Sigmoid colon (tissue), 7 donors: ENCODE data around the gene SLC8A3. TPM values are rescaled to one million over a fixed set of nuclear protein-coding genes. Genes with fewer than 3 reads are reported as not detected.

Experiments
- DNase-seq: peaks from one replicate; pipeline ENCODE4 v3.0.0-alpha.2; 2019
- H3K27ac ChIP-seq, 4 donors: fragments of 200-600 bp; sonication (generic); one replicate each; pipeline ENCODE4 v1.5.1; 2016 to 2019; ENCODE audit warnings: mild to moderate bottlenecking in 1 of 4
- H3K27me3 ChIP-seq, 3 donors: fragments of 200-600 bp; sonication (generic); one replicate each; pipeline ENCODE4 v1.5.1; 2019; ENCODE audit warnings: mild to moderate bottlenecking in 1 of 3
- H3K36me3 ChIP-seq, 4 donors: fragments of 200-600 bp; sonication (generic); one replicate each; pipeline ENCODE4 v1.5.1; 2016 to 2019
- H3K4me1 ChIP-seq, 4 donors: fragments of 200-600 bp; sonication (generic); one replicate each; pipeline ENCODE4 v1.5.1; 2017 to 2019
- H3K4me3 ChIP-seq, 4 donors: fragments of 200-600 bp; sonication (generic); one replicate each; pipeline ENCODE4 v1.5.1; 2017 to 2019; ENCODE audit warnings: mild to moderate bottlenecking in 2 of 4, moderate library complexity in 1 of 4
- H3K9me3 ChIP-seq, 4 donors: fragments of 200-600 bp in 3 of 4; sonication (generic) in 3 of 4; one replicate each; pipeline versions ENCODE4 v1.5.1 to v1.6.1; 2013 to 2019
- EP300 ChIP-seq, 4 donors: sonication (generic); formaldehyde crosslinking; IDR thresholded peaks; one replicate each; pipeline ENCODE4 v1.6.1; 2017; ENCODE audit warnings: antibody characterized with exemption in 4 of 4
- POLR2A ChIP-seq, 2 donors: fragments of 450-650 bp; IDR thresholded peaks; one replicate each; pipeline ENCODE4 v1.6.1; 2016; ENCODE audit warnings: antibody characterized with exemption in 2 of 2, mild to moderate bottlenecking in 2 of 2, moderate library complexity in 2 of 2
- POLR2AphosphoS5 ChIP-seq, 4 donors: sonication (generic); formaldehyde crosslinking; IDR thresholded peaks; one replicate each; pipeline ENCODE4 v1.6.1; 2017; ENCODE audit warnings: antibody characterized with exemption in 4 of 4
- WGBS, 2 donors: extraction: QIAGEN DNeasy Blood & Tissue Kit; methylation state at CpG; one replicate each; pipeline ENCODE4 v1.1.7; 2013; 5-methylcytosine and 5-hydroxymethylcytosine counted together
- intact Hi-C: fragments of 100-400 bp; cut with DNase I; formaldehyde crosslinking; loops from one replicate; pipeline ENCODE4 v1.15.1; 2023
- polyA plus RNA-seq, 3 donors: library from polyadenylated mRNA; stranded (reverse); fragments of 200-250 nt; gene quantifications; one replicate each; pipeline ENCODE4 v1.2.3, GENCODE V29; 2013
- total RNA-seq, 4 donors: library from RNA; depleted of rRNA; stranded (reverse); fragments of >200 nt; gene quantifications; one replicate each; pipeline ENCODE4 v1.1.0, GENCODE V29; 2016
- TF ChIP-seq, protein P1 (sequence below), 4 experiments: fragments of 450-650 bp in 3 of 4; fragments of 200-600 bp in 1 of 4; IDR thresholded peaks; one replicate each; pipeline ENCODE4 v1.5.1; 2016 to 2019; ENCODE audit warnings: antibody characterized with exemption in 4 of 4, mild to moderate bottlenecking in 3 of 4, moderate library complexity in 2 of 4
- donor health status: healthy with polysubstance abuse.
- donor health status: Bipolar disorder and iron deficiency.
- donor health status: healthy.

Gene SLC8A3
- total and polyA plus RNA-seq, 7 donors: 0.17 to 0.82 (median 0.31) TPM; not detected in 3

DNA sequence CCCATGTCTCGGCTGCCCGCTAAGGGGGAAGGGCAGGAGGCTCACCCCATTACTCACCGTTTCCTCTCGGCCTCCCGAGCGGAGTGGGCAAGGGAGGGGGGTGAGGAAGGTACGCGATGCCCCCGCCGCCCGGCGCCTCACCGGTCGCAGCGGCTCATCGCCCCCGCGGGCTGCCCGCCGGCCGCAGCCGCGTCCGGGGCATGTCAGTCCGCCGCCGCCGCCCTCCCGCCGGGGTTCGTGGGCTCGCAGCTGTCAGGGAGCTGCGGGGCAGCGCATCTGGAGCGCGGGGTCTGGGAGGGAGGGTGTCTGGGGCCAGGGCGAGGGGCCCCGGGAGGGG, 461 bp downstream of the SLC8A3 start:
- Histone ChIP-seq H3K4me1 (peaks cover 0 to 28% (median 22%) of the 10 kb centered on the region in 4 donors), H3K9me3 (no peaks in the 10 kb centered on the region), H3K27me3 (peaks cover 18 to 61% (median 33%) of the 10 kb centered on the region in 3 donors), H3K4me3 (peak overlapping the region in 3 of 4 donors; percentile 29 to 50 (median 42)), H3K36me3 (no peaks in the 10 kb centered on the region), H3K27ac (no peak overlapping the region)
- TF ChIP-seq POLR2A (IDR thresholded peaks at IDR 0.05): no peak
- TF ChIP-seq, protein P1, sequence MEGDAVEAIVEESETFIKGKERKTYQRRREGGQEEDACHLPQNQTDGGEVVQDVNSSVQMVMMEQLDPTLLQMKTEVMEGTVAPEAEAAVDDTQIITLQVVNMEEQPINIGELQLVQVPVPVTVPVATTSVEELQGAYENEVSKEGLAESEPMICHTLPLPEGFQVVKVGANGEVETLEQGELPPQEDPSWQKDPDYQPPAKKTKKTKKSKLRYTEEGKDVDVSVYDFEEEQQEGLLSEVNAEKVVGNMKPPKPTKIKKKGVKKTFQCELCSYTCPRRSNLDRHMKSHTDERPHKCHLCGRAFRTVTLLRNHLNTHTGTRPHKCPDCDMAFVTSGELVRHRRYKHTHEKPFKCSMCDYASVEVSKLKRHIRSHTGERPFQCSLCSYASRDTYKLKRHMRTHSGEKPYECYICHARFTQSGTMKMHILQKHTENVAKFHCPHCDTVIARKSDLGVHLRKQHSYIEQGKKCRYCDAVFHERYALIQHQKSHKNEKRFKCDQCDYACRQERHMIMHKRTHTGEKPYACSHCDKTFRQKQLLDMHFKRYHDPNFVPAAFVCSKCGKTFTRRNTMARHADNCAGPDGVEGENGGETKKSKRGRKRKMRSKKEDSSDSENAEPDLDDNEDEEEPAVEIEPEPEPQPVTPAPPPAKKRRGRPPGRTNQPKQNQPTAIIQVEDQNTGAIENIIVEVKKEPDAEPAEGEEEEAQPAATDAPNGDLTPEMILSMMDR (IDR thresholded peaks at IDR 0.05): no peak
- no peak for TF ChIP-seq EP300 (IDR thresholded peaks at IDR 0.05)
- TF ChIP-seq POLR2AphosphoS5 (IDR thresholded peaks at IDR 0.05): no peak
- WGBS, 2 donors: 1% methylated on average over 38 of the region's 38 CpGs
- intact Hi-C loops: no loop called here
- no peak for DNase-seq

DNA sequence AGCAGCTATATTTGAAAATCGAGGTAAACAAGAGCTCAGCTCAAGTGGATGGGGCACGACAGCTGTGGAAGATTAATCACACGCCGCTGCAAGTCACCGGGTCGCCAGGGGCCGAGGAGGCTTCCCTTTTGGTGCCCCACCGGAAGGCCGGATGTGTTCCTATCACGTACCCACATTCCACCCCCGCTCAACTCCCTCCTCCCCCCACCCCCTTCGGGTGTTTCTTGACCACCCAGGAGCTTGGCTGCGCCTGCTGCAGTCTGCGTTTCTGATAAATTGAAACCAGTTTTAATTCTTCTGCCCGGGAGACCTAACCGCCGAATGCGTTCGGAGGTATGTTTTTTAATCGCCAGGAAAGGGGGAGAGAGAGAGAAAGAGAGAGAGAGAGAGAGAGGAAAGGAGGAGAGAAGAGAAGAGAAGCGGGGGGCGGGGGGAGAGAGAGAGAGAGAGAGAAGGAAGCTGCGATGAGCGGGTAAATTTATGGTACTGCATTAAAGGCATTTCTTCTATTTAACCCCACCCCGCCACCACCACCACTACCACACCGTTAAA, 1.8 kb downstream of the SLC8A3 start:
- Histone ChIP-seq H3K4me3 (peak overlapping the region in 3 of 4 donors; percentile 29 to 50 (median 42)), H3K9me3 (no peaks in the 10 kb centered on the region), H3K4me1 (peaks cover 0 to 28% (median 22%) of the 10 kb centered on the region in 4 donors), H3K27me3 (peaks cover 18 to 52% (median 33%) of the 10 kb centered on the region in 3 donors), H3K36me3 (no peaks in the 10 kb centered on the region), H3K27ac (no peak overlapping the region)
- WGBS, 2 donors: 7 to 22% methylated on average over 26 of the region's 26 CpGs
- DNase-seq: no peak
- TF ChIP-seq, protein P1 (IDR thresholded peaks at IDR 0.05): no peak
- TF ChIP-seq EP300 (IDR thresholded peaks at IDR 0.05) (no peak), POLR2AphosphoS5 (IDR thresholded peaks at IDR 0.05) (no peak), POLR2A (IDR thresholded peaks at IDR 0.05) (no peak)
- intact Hi-C loops: no loop called here

DNA sequence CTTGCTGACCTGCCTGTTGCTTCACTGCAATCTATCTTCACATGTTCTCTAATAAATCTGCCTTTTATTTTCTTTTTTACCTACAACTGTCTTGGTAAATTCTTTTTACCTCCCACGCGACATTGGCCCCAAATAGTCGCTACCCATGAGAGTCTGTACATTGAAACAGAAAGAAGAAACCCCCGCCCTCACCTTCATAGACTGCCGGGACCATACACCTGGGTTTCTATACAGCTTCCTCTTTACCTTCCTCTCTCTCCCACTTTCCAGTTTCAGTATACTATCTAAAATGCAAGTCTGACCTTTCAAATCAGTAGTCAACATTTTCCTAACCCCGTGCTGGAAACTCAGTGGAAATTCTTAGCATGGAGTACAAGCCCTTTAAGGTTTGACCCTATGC, 4.8 kb downstream of the SLC8A3 start:
- no peaks in the 10 kb centered on the region for H3K9me3 ChIP-seq
- 76 to 78% methylated on average over 6 of the region's 6 CpGs for WGBS, 2 donors
- H3K27me3 ChIP-seq: peaks cover 9 to 25% (median 15%) of the 10 kb centered on the region in 3 donors
- no peak overlapping the region for H3K4me3 ChIP-seq
- no peak for DNase-seq
- TF ChIP-seq EP300 (IDR thresholded peaks at IDR 0.05) (no peak), POLR2A (IDR thresholded peaks at IDR 0.05) (no peak), POLR2AphosphoS5 (IDR thresholded peaks at IDR 0.05) (no peak)
- TF ChIP-seq, protein P1 (IDR thresholded peaks at IDR 0.05): no peak
- no peak overlapping the region for H3K27ac ChIP-seq
- intact Hi-C loops: no loop called here
- H3K36me3 ChIP-seq: no peaks in the 10 kb centered on the region
- H3K4me1 ChIP-seq: peaks cover 0 to 24% (median 18%) of the 10 kb centered on the region in 4 donors

DNA sequence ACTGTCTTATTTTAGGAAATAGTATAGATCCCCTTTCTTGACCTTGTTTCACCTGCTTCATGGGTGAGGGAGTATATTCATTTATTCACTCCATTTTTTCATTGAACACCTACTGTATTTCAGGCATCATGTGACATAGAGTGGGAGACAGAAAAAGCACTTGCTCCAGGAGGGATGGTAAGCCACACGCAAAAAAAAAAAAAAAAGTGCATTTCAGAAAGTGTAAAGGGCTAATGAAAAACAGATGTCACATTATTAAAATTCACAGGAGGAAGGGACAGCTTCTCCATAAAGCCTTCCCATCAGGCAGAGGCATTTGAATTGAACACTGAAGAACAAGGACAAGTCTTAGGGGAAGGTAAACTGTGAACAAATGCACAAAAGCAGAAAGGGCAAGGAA, 7.5 kb downstream of the SLC8A3 start:
- no peak for DNase-seq
- H3K4me3 ChIP-seq: no peak overlapping the region
- no peaks in the 10 kb centered on the region for H3K36me3 ChIP-seq
- H3K27me3 ChIP-seq: peaks cover 0 to 3% (median 0%) of the 10 kb centered on the region in 3 donors
- TF ChIP-seq POLR2A (IDR thresholded peaks at IDR 0.05) (no peak), EP300 (IDR thresholded peaks at IDR 0.05) (no peak), POLR2AphosphoS5 (IDR thresholded peaks at IDR 0.05) (no peak)
- TF ChIP-seq, protein P1 (IDR thresholded peaks at IDR 0.05): no peak
- no peak overlapping the region for H3K27ac ChIP-seq
- no peaks in the 10 kb centered on the region for H3K9me3 ChIP-seq
- H3K4me1 ChIP-seq: no peaks in the 10 kb centered on the region
- intact Hi-C loops: no loop called here
- 78 to 83% methylated on average over 1 of the region's 1 CpG for WGBS, 2 donors

DNA sequence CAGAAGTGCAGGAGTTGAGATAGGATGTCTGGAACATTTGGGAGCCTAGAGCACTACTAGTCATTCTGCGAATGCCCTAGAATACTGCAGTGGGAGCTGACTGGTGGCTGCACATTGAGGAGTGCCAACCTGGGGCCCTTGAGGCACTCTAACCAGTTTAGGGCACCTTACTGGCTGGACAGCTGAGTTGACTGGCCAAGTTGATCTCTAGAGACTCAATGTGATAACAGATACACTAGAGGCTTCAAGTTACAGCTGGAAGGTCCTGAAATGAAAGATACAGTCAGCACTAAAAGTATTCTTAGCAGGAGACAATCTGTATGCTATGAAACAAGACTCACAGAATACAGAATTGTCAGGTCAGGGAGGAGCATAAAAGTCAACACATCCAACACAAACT, 8.0 kb downstream of the SLC8A3 start:
- intact Hi-C loops: no loop called here
- Histone ChIP-seq H3K27me3 (peaks cover 0 to 3% (median 0%) of the 10 kb centered on the region in 3 donors), H3K4me1 (no peaks in the 10 kb centered on the region), H3K9me3 (no peaks in the 10 kb centered on the region), H3K4me3 (no peak overlapping the region), H3K27ac (no peak overlapping the region), H3K36me3 (no peaks in the 10 kb centered on the region)
- WGBS, 2 donors: 78 to 84% methylated on average over 1 of the region's 1 CpG
- TF ChIP-seq POLR2AphosphoS5 (IDR thresholded peaks at IDR 0.05) (no peak), EP300 (IDR thresholded peaks at IDR 0.05) (no peak), POLR2A (IDR thresholded peaks at IDR 0.05) (no peak)
- TF ChIP-seq, protein P1 (IDR thresholded peaks at IDR 0.05): no peak
- DNase-seq: no peak
